H1 (cell line): ENCODE measurements around the gene NECAB3.

Experiments
- ATF3 ChIP-seq: IDR thresholded peaks from 2 replicates; pipeline ENCODE4 v1.6.1; 2011; ENCODE audit warnings: low read depth, mild to moderate bottlenecking, low read length; ENCODE audit not compliant: insufficient read depth
- CEBPB ChIP-seq: IDR thresholded peaks from 2 replicates; pipeline ENCODE4 v1.6.1; 2012; ENCODE audit warnings: low read depth, low read length
- CTCF ChIP-seq, 3 experiments: IDR thresholded peaks; 1 replicate in 2 of 3; 2 replicates in 1 of 3; pipeline versions ENCODE4 v1.5.1 to v1.6.1; 2011; ENCODE audit warnings: low read length in 3 of 3, mild to moderate bottlenecking in 3 of 3, inconsistent platforms in 2 of 3, low read depth in 1 of 3, moderate library complexity in 1 of 3; ENCODE audit not compliant: insufficient read depth in 1 of 3; ENCODE audit errors: control extremely low read depth in 1 of 3
- EP300 ChIP-seq, 2 experiments: IDR thresholded peaks; 1 replicate in 1 of 2; 2 replicates in 1 of 2; pipeline ENCODE4 v1.6.1; 2011 to 2012; ENCODE audit warnings: low read depth in 2 of 2, low read length in 2 of 2, mild to moderate bottlenecking in 2 of 2, borderline replicate concordance in 1 of 2, inconsistent platforms in 1 of 2, moderate library complexity in 1 of 2
- GABPA ChIP-seq: IDR thresholded peaks from 2 replicates; pipeline ENCODE4 v1.6.1; 2011; ENCODE audit warnings: mild to moderate bottlenecking, low read length, moderate library complexity, borderline replicate concordance; ENCODE audit not compliant: insufficient read depth
- JUN ChIP-seq: IDR thresholded peaks from 2 replicates; pipeline ENCODE4 v1.6.1; 2011; ENCODE audit warnings: low read depth, mild to moderate bottlenecking, improper control_type of control experiment, low read length
- KDM1A ChIP-seq: fragments of 200-600, 300-600 bp; sonication (generic); IDR thresholded peaks from 2 replicates; pipeline ENCODE4 v1.7.1; 2016; ENCODE audit warnings: mild to moderate bottlenecking, low read length, borderline replicate concordance
- KDM5A ChIP-seq: fragments of 200-600 bp; IDR thresholded peaks from 2 replicates; pipeline ENCODE4 v1.7.1; 2012; ENCODE audit warnings: mild to moderate bottlenecking, low read length, inconsistent platforms, mixed read lengths
- NANOG ChIP-seq: IDR thresholded peaks from 2 replicates; pipeline ENCODE4 v1.6.1; 2011; ENCODE audit warnings: low read length, low read depth, mild to moderate bottlenecking, inconsistent platforms; ENCODE audit not compliant: insufficient read depth, poor library complexity, severe bottlenecking
- SUZ12 ChIP-seq: fragments of 200-600 bp; sonication (generic); IDR thresholded peaks from 2 replicates; pipeline ENCODE4 v1.6.1; 2012; ENCODE audit warnings: mild to moderate bottlenecking, inconsistent platforms, low read length, moderate library complexity, mixed read lengths
- USF2 ChIP-seq: IDR thresholded peaks from 2 replicates; pipeline ENCODE4 v1.6.1; 2011; ENCODE audit warnings: low read length, improper control_type of control experiment

GRCh38 chr20:33687993-33688937, 14.0 kb upstream of the NECAB3 start:
- TF ChIP-seq SUZ12, result no peak
- TF ChIP-seq NANOG, result no peak
- no peak for TF ChIP-seq JUN
- no peak for TF ChIP-seq USF2
- TF ChIP-seq ATF3, result no peak
- TF ChIP-seq CTCF (IDR thresholded peaks at IDR 0.05; ENCODE audit: control extremely low read depth in 1 of 3, insufficient read depth in 1 of 3, low read depth in 1 of 3, low read length in 3 of 3), result no peak
- no peak for TF ChIP-seq KDM5A
- TF ChIP-seq EP300 (IDR thresholded peaks at IDR 0.05; ENCODE audit: borderline replicate concordance in 1 of 2, low read depth in 2 of 2, low read length in 2 of 2), result no peak
- TF ChIP-seq CEBPB, result no peak
- no peak for TF ChIP-seq GABPA
- TF ChIP-seq KDM1A, result no peak
